ENCODE data around the gene SLC6A19. TPM values are rescaled to one million over a fixed set of nuclear protein-coding genes. Genes with fewer than 3 reads are reported as not detected.

The SLC6A19 gene
- total RNA-seq, 2 donors from 2014 or later = not detected

DNA sequence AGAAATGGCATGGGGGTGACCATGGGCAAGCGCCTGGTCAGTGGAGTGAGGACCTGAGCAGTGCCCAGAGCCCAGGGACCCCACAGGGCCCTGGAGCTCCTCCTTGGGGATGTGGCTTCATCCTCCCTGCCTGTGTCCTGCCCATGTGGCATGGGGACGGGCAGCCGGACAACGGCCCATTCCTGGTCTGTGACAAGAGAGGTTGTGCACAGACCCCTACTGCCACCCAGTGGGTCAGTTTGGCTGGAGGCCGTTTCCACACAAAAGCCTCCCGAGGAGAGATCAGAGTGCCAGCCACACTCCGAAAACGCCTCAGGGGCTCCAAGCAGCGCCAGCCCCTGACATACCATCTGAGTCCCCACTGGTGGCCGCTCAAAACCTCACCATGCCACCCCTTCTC is 43.6 kb downstream of the SLC6A19 start:
- peaks cover 0 to 3% of the 10 kb centered on the region in 2 donors for H3K27me3 ChIP-seq

GRCh38 chr5:1245905-1246576 is 44.6 kb downstream of the SLC6A19 start:
- H3K36me3 ChIP-seq = no peaks in the 10 kb centered on the region
- H3K27me3 ChIP-seq = peaks cover 0 to 3% of the 10 kb centered on the region in 2 donors
- H3K9me3 ChIP-seq = no peaks in the 10 kb centered on the region
- TF ChIP-seq, protein P1, sequence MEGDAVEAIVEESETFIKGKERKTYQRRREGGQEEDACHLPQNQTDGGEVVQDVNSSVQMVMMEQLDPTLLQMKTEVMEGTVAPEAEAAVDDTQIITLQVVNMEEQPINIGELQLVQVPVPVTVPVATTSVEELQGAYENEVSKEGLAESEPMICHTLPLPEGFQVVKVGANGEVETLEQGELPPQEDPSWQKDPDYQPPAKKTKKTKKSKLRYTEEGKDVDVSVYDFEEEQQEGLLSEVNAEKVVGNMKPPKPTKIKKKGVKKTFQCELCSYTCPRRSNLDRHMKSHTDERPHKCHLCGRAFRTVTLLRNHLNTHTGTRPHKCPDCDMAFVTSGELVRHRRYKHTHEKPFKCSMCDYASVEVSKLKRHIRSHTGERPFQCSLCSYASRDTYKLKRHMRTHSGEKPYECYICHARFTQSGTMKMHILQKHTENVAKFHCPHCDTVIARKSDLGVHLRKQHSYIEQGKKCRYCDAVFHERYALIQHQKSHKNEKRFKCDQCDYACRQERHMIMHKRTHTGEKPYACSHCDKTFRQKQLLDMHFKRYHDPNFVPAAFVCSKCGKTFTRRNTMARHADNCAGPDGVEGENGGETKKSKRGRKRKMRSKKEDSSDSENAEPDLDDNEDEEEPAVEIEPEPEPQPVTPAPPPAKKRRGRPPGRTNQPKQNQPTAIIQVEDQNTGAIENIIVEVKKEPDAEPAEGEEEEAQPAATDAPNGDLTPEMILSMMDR (IDR thresholded peaks at IDR 0.05) = no peak
- H3K4me1 ChIP-seq = no peaks in the 10 kb centered on the region
- no peak overlapping the region for H3K27ac ChIP-seq
- H3K4me3 ChIP-seq = no peak overlapping the region
- no peak for DNase-seq (ENCODE audit: low spot score)

More for the DNA sequence above, 43.6 kb downstream of the SLC6A19 start:
- Histone ChIP-seq H3K4me3 (no peak overlapping the region), H3K27ac (no peak overlapping the region), H3K36me3 (no peaks in the 10 kb centered on the region), H3K4me1 (no peaks in the 10 kb centered on the region), H3K9me3 (no peaks in the 10 kb centered on the region)
- no peak for DNase-seq (ENCODE audit: low spot score)
- TF ChIP-seq, protein P1 (IDR thresholded peaks at IDR 0.05) = no peak

GRCh38 chr5:1246711-1247431 is 45.5 kb downstream of the SLC6A19 start:
- H3K4me1 ChIP-seq = no peaks in the 10 kb centered on the region
- no peaks in the 10 kb centered on the region for H3K36me3 ChIP-seq
- H3K27ac ChIP-seq = no peak overlapping the region
- peaks cover 0 to 3% of the 10 kb centered on the region in 2 donors for H3K27me3 ChIP-seq
- no peaks in the 10 kb centered on the region for H3K9me3 ChIP-seq
- DNase-seq (ENCODE audit: low spot score) = no peak
- TF ChIP-seq, protein P1 (IDR thresholded peaks at IDR 0.05) = no peak
- H3K4me3 ChIP-seq = no peak overlapping the region

DNA sequence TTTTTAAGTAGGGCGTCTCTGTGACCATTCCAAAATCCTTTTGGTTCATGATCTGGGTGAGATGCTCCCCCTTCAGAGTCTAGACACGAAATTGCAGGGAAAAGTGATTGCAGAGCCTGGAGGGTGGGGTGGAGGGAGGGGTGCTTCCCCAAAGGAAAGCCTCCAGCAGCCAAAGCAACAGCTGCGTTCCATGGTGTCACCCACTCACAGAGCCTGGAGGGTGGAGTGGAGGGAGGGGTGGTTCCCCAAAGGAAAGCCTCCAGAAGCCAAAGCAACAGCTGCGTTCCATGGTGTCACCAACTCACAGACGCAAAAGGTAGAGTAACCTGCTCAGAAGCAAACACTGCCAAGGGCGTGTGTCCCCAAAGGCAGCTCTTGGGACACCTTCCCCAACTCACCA is 46.4 kb downstream of the SLC6A19 start:
- Histone ChIP-seq H3K4me3 (no peak overlapping the region), H3K27ac (no peak overlapping the region), H3K36me3 (no peaks in the 10 kb centered on the region), H3K4me1 (no peaks in the 10 kb centered on the region), H3K9me3 (no peaks in the 10 kb centered on the region), H3K27me3 (peaks cover 0 to 3% of the 10 kb centered on the region in 2 donors)
- no peak for DNase-seq (ENCODE audit: low spot score)
- TF ChIP-seq, protein P1 (IDR thresholded peaks at IDR 0.05) = no peak

GRCh38 chr5:1249366-1250280 is 48.2 kb downstream of the SLC6A19 start:
- H3K27me3 ChIP-seq = peaks cover 0 to 3% of the 10 kb centered on the region in 2 donors

More at GRCh38 chr5:1249366-1250280, 48.2 kb downstream of the SLC6A19 start:
- no peaks in the 10 kb centered on the region for H3K36me3 ChIP-seq
- no peaks in the 10 kb centered on the region for H3K9me3 ChIP-seq
- TF ChIP-seq, protein P1 (IDR thresholded peaks at IDR 0.05) = no peak
- no peak overlapping the region for H3K27ac ChIP-seq
- H3K4me1 ChIP-seq = no peaks in the 10 kb centered on the region
- H3K4me3 ChIP-seq = no peak overlapping the region
- DNase-seq (ENCODE audit: low spot score) = no peak

All from right atrium auricular region (tissue), 2 donors.